ENCODE data around the gene PRDM12. TPM values are rescaled to one million over a fixed set of nuclear protein-coding genes. Genes with fewer than 3 reads are reported as not detected.

PRDM12 gene
- total RNA-seq, 1 donor from 2014 or later, result not detected

DNA sequence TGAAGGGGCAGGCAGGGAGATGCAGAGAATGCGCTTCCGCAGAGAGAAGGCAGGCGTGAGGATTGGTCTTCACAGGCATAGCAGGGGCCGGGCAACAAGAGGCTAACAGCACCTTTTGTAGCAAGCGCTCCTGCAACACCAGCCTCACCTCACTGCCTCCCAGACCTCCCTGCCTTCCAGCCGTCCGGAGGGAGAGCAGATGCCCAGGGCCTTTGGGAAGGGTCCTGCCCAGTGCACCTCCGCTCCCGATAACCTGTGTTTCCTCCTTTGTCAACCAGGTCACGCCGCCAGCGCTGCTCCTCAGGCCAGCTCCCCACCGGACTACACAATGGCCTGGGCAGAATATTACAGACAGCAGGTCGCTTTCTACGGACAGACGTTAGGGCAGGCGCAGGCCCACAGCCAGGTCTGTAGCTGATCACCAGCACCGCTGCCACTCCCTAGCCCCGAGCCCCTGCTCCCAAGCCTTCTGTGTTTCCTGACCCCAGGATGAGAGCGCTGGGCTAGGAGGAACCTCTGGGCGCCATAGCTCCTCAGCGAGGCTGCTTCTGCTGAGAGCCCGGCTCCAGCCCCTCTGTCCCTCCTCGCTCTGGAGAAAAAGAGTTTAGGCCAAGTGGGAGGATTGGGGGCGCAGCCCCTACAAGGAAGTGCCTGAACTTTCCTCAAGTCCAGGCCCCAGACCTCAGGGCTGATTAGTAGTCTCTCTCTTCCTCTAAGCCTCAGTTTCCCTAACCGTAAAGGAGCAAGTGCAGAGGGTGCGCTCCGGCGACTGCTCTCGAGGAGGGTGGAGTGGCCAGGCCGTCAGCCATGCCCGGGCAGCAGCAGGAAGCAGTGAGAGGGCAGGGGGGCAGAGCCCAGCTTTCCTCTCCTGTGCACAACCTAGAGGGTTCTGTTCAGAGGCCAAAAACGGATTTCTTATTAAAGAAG is 28.4 kb upstream of the PRDM12 start:
- DNase-seq (ENCODE audit: low read depth), result no peak

DNA sequence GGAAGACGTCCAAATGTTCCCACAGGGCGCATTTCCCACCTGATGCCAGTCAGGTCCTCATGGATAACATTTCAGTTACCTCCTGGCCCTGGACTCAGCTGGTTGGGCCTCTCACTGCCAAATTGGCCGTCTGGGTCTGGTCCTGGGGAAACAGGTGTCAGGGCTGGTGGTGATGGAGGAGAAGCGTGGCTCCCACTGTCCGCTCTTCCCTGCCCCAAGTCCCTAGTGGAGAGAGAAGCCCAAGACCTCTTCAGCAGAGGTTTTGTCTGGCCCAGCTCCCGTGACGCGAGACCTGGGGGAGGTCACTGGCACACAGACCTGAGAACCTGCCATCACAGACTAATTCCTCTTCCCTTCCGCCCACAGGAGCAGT is 27.8 kb upstream of the PRDM12 start:
- DNase-seq (ENCODE audit: low read depth), result no peak

DNA sequence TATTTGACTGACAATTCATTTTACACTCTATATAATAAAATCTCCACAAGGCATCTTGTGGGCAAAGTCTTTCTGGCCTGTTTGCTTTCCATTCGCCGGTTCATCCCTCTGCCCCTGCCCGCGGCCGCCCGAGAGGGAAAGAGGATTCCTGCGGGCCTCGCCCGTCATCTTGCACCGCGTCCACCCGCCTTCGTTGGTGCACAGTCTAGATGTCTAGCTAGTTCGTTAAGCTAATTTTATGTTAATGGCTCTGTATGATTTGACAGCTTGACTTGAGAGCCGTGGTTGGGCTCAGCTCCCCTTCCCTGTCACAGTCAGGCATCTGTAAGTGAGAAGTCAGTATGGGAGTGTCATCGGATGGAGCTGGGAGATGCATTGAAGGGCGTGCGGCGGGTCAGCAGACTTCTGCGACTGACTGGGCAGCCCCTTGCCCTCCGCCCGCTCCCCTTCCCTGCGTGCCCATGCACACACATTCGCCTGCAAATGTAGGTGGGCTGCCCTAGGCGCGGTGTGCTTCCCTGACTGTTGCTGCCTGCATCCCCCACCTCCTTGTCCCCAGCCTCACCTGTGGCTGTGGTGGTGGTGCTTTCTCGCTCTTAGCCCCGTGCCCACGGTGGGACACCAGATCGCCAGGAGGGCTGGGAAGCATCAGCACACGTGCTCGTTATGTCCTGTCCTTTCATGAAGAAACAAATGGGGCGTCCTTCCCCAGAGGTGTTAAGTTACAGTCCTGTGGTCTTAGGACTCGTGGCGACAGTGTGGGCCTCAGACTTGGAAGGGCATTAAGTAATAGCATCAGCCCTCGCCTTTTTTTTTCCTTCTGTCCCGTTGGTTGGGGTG is 25.9 kb upstream of the PRDM12 start:
- DNase-seq (ENCODE audit: low read depth), result peak; percentile 28

DNA sequence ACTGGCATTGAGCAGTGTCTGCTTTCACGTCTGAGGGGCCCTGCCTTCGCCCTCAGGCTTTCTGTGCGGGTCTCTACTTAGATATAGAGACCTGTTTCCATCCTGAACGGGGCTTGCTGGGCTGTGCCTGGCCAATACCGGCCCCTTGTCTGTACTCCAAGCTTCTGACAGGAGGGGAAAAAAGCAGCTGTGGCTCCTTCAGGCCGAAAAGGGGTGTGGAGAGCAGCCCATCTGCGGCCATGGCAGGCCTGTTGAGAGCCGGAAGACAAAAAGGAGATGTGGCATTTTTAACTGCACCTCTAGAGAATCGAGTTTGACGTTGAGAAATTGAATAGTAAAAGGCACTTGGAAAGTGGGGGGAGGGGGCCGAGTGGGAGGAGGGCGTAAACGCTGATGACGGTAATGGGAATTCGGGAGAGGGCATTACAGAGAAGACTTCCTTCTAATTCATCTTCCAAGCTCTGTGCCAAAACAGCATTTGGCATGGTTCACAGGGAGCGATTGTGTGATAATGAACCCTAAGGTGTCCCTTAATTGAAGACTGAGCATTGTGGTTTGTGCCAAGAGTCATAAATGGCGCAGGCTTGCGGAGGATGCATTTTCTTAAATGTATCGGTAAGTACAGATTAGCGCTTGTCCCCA is 25.1 kb upstream of the PRDM12 start:
- DNase-seq (ENCODE audit: low read depth), result no peak

DNA sequence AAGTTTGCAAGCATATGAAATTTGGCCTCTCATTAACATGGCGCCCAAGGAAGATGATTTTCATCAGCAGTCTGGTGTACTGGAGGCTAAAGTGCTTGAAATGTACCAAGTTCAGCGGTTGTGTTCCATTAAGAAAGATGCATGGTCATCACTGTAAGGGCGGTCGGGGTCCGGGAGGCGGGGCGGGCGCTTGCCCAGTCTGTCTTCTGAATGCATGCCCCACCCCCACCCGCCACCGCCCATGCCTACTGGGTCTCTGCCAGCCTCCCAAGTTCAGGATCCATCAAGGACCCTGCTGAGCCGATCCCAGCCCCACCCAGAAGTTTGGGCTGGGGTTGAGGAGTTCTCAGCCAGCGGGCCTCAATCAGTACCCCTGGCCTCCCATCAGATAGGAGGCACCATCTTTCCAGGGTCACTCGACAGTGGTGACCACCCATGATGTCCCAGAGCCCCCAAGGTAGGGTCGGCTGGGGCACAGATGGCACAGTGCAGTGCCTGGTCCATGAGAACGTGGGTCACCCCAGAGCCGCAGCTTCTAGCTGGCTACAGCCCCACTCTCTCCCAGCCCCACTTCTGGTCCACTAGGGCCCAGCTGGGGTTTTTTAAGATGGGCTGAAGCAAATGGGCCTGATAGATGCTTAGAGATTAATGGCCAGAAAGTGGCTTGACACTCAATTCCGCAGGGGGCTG is 24.4 kb upstream of the PRDM12 start:
- DNase-seq (ENCODE audit: low read depth), result no peak

DNA sequence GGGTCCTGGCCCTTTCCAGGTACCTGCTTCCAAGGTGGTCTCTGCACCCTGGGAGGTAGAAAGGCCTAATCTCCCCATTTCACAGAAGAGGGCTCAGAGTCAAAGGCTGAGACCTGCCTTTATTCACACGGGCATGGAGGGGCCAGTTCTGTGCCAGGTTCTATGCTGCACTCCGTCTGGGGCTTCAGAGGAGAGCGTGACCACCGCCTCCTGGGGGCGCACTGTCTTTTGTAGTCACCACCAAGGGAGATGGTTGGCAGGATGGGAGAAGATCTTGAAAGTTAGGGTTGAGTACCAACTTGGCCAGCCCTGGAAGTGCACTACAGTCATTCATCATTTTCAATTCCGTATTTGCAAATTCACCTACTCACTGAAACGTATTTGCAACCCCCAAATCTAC is 23.7 kb upstream of the PRDM12 start:
- DNase-seq (ENCODE audit: low read depth), result no peak

DNA sequence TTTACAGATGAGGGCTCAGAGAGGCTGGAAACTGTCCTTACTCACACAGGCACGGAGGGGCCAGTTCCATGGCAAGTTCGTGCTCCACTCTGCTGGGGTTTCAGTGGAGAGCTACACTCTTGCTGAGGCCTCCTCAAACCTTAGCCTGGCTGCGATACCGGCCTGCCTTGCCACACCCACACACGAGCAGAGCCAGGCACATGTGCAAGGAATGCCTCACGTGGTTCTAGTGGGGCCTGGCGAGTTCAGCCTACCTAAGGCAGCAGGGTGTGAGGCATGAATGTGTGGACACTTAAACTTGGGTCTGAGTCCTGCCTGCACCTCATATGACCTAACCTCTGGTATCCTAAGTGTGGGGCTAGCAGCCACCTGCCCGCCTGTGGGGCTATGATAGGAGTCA is 21.5 kb upstream of the PRDM12 start:
- DNase-seq (ENCODE audit: low read depth), result no peak

DNA sequence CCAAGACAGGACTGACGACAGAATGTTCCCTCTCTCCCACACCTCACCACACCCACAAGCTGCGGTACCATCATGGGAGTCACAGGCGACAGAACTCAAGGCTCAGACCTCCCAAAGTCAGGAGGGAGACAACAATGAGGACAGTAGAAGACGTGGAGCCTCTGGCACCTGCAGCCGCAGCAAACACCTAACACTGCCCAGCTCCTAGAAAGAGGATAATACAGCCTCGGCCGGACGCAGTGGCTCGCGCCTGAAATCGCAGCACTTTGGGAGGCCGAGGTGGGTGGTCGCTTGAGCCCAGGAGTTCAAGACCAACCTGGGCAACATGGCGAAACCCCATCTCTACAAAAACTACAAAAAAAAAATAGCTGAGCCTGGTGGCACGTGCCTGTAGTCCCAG is 13.2 kb upstream of the PRDM12 start:
- no peak for DNase-seq (ENCODE audit: low read depth)

DNA sequence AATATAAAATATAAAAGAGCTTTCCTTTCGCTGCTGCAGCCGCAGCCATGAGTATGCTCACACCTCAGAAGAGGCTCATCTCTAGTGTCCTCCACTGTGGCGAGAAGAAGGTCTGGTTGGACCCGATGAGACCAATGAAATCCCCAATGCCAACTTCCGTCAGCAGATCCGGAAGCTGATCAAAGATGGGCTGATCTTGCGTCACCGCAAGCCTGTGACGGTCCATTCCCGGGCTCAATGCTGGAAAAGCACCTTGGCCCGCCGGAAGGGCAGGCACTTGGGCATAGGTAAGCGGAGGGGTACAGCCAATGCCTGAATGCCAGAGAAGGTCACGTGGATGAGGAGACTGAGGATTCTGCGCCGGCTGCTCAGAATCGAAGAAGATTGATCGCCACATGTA is 12.6 kb upstream of the PRDM12 start:
- no peak for DNase-seq (ENCODE audit: low read depth)

DNA sequence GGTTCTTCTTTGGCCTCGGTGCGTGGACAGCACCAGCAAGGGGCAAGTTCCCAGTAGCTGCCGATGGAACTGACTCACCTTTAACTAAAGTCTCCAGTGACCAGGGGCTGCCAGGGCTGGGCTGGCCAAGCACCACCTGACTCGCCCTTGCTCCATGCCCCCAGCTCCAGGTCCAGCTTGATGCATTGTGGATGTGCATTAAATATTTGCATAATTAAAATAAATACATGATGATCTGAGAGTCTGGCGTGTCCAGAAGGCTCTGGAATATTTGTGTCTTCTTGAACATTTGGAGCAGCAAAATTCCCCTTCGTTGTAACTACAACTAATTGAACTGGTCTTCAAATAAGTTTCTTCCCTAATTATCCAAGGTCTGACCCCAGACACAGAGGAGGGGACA is 9.5 kb upstream of the PRDM12 start:
- DNase-seq (ENCODE audit: low read depth), result no peak

DNA sequence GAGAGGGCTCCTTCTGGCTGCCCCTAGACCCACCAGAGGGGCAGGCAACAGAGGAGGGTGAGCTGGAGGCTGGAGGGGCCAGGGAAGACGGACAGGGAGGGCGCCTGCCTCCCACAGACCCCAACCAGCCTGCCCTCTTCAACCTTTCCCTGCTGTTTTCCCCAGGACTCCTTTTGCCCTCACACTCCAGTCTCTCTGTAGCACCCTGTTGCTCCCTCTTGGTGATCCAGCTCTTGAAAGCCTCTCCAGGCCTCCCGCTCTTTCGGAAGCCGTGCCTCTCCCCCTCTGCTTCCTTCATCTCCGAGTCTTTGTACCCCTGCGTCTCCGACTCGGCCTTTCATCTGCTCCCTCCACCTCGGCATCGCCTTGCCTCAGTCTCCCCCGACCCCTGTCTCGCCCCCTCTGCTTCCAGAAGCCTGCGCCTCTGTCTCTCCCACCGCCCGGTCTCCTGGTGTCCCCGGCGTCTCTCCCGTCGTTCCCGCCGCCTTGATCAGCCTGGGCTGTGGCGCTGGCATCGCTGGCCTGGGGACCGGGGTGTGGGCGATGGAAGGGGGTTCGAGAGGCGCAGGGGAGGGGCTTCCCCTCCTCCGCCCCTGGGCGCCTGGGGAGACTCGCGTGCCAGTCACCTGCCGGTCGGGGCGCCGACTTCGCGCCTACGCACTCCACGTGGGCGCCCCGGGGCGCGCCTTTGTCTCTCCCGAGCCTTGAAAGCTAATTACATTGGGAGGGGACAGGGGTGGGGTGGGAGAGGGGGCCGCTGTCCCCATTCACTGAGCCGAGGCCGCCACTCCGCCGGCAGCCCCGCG is 5.3 kb upstream of the PRDM12 start:
- DNase-seq (ENCODE audit: low read depth), result no peak

DNA sequence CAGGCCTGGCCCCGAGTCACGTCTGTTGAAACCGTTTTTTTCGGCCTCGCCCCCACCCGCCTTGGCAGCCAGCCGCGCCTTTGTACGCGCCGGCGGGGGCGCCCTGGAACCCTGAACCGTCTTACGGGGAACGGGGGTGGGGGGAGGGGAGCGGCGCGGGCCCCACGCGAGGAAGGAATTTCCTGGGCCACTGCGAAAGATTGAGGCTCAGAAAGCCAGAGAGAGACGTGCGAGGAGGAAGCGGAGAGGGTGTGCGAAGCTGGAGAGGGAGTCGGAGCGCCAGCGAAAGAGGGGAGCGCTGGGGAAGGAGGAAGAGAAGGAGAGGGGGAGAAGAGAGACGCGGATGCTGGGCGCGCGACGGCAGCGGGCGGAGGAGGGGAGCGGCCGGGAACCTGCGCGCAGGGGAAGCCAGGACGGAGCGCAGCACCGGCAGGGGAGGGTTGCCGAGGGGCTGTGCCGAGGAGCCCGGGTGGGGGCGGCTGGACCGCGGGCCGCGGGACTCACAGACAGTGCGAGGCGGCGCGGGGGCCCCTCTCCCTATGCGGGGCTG is 4.6 kb upstream of the PRDM12 start:
- DNase-seq (ENCODE audit: low read depth), result no peak

DNA sequence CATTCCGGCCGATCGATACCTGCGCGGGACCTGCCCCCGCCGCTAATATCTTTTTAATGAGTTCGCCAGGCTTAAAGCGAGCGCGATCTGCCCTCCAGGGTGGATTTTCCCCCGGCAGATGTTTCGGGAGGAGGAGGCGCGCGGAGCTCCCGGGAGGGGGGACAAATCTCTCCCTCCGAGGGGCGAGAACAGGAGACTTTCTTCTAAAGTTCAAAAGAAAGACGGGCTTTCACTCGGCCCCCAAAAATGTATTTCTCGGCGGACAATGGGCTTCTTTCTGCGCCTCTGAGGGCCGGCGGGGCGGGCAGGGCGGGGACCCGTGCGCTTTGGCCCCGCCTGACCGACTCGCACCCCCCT is 4.1 kb upstream of the PRDM12 start:
- no peak for DNase-seq (ENCODE audit: low read depth)

DNA sequence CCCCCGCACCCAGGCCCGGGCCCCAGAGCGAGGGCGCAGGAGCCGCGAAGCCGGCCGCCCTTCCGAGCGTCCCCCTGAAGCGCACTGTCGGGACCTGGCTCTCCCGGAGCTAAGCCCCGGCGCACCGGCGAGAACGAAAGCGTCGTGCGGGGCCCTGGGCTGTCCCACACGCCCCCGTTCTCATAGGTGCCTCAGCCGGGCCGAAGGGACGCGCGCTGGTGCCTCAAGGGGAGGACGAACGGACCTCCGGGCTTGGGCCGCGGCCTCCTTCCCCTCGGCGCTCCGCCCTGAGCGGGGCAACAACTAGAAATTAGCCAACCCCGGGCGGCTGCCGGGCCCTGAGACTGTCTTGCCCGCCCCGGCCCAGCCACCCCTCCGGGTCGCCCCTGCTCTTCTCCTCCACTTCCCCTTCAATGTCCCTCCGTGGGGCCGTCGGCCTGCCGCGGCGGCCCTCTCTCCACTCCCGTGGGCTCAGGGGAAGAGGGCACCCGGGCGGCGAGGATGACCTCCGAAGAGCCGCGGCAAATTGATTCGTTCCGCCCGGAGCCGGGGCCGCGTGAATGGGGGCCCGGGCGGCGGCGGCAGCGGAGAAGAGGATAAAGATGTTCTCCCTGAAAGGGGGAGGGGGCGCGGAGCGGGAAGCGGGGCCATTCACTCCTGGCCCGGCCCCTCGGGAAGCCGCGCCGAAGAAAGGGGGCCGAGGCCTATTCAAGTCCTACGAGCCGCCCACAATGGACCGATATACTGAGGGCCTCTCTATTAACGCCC is 3.5 kb upstream of the PRDM12 start:
- no peak for DNase-seq (ENCODE audit: low read depth)

DNA sequence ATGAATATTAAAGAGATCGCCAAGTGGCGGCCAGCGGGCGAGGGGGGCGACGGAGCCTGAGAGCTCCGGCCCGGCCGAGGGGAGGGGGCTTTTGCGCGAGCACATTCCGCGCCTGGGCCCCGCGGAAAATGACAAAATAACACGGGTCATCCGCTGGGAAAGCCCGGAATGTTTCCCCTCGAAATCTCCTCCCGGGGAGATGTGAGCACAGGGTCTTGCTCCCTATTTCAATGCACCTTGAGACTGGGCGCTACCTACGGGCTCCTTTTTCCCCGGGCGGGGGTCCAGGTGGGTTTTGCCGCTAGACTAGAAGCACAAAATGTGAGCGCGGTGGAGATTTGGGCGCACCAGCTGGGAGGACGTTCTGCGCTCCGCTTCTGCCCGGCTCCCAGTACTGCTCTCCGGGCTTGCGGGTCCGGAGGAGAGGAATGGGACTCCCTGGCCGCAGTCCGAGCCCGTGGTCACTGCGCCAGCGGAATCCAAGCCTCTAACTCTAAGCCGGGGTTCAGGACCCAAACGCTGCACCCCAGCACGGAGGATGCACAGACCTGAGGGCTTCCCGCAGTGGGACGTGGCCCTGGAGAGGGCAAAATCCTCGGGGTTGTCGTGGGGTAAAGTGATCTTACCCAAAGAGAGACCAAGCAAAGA is 2.8 kb upstream of the PRDM12 start:
- DNase-seq (ENCODE audit: low read depth), result no peak

DNA sequence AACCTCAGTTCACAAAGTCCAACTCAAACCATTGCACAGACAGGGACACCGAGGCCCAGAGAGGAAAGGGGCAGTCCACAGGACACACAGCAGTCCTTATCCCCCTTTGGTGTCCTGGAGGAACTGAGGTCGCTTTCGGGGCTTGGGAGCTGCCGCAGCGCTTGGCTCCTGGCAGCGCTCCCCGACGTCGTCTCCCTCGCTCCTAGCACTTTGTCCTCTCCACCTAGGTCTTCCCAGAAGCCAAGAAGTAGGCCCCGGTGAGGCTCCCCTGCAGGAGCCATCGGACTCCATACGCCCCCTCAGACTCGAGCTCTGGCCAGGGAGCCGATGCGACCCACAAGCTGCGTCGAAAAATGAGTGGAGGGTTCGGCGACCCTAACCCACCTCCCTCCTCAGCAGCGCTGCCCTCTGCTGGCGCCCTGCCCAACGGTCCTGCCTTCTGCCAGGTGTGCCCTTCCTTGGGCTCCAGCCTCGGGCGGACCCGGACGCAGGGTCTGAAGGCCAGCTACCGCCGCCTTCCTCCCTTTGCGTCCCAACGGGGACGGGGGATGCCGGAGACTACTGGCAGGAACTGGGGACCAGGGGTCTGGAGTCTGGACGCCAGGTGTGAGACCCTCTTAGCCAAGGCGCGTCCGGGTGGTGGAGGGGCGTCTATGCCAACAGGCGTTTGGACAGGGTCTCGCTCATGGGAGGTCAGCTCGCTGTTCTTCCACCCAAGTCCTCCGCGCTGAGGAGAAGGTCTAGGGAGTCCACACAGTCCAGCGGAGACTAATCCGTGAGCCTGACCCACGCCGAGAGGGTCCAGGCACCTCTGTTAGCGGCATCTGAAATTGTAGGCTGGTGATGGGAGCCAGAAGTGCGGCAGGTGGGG is 2.1 kb upstream of the PRDM12 start:
- no peak for DNase-seq (ENCODE audit: low read depth)

DNA sequence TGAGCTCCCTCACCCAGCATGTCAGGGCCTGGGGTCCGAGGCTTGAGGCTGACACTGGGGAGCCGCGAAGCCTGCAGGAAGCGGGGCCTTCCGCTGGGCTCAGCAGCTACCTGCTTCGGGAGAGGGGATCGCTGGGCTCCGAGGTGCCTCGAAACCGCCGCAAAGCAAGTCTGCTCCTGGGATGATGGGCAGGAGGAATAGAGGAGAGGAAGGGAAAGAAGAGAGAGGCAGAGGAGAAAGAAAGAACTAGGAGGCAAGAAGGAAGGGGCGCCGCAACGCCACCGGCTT is 1.5 kb upstream of the PRDM12 start:
- DNase-seq (ENCODE audit: low read depth), result no peak

DNA sequence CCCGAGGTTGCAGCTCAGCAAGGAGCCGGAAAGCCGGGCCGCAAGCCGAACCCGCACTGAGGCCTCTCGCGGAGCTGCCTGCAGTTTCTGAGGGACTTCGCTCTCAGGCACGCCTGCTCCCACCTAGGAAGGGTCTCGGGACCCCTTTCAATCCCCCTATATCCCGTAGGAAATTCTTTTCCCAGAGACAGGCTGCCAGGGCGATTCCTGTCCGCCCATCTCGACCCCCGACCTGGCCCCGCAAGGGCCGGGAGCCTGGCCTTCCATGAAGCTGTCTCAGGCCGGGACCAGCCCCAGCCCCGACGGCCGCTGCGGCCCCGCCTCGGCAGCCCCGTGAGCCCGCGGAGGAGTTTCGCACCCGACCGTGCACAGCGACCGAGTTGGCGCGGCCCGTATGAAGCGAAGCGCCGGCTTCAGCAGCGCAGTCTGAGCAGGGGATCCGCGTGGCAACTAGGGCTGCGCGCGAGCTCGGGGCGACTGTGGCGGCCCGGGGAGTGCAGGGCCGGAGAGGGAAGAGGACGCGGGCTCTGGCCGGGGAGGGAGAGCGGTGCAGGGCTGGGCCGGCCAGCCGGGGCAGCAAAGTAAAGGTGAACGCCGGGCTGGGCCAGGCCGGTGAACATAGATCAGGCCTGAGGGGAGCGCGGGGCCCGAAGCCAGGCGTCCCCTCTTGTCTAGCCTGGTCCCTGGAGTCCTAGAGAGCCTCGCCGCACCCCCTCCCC is 977 bp upstream of the PRDM12 start:
- no peak for DNase-seq (ENCODE audit: low read depth)

Measured in myocyte (in vitro differentiated cells).